Gastroesophageal sphincter (tissue), 4 donors: ENCODE results near the gene PLS3. TPM values are rescaled to one million over a fixed set of nuclear protein-coding genes. Genes with fewer than 3 reads are reported as not detected.

Experiments
- ATAC-seq: fragments of 150-250 bp; one replicate; pipeline ENCODE4 v1.9.1; 2016; ENCODE audit warnings: mild to moderate bottlenecking, moderate library complexity
- H3K27ac ChIP-seq, 4 donors: fragments of 200-600 bp; sonication (generic) in 3 of 4; 1 replicate in 3 of 4; 2 replicates in 1 of 4; pipeline ENCODE4 v1.5.1; 2016 to 2019
- H3K27me3 ChIP-seq: fragments of 200-600 bp; sonication (generic); one replicate; pipeline ENCODE4 v1.5.1; 2019
- H3K36me3 ChIP-seq, 2 donors: fragments of 200-600 bp; sonication (generic); one replicate each; pipeline ENCODE4 v1.5.1; 2019; ENCODE audit warnings: control low read depth in 1 of 2
- H3K4me1 ChIP-seq, 3 donors: fragments of 200-600 bp; sonication (generic); 1 replicate in 2 of 3; 2 replicates in 1 of 3; pipeline ENCODE4 v1.5.1; 2016 to 2019; ENCODE audit warnings: control low read depth in 2 of 3
- H3K4me3 ChIP-seq, 2 donors: fragments of 200-600 bp; sonication (generic); one replicate each; pipeline ENCODE4 v1.5.1; 2019; ENCODE audit warnings: mild to moderate bottlenecking in 1 of 2, moderate library complexity in 1 of 2
- H3K9me3 ChIP-seq, 3 donors: fragments of 200-600 bp; sonication (generic); one replicate each; pipeline ENCODE4 v1.5.1; 2017 to 2019; ENCODE audit warnings: control low read depth in 2 of 3
- CTCF ChIP-seq, 4 experiments: fragments of 200-600 bp in 2 of 4; fragments of 450-650 bp in 2 of 4; sonication (generic) in 1 of 4; IDR thresholded peaks; one replicate each; pipeline ENCODE4 v1.5.1; 2017 to 2019; ENCODE audit warnings: antibody characterized with exemption in 4 of 4, mild to moderate bottlenecking in 2 of 4, moderate library complexity in 2 of 4
- EP300 ChIP-seq: sonication (generic); formaldehyde crosslinking; IDR thresholded peaks from one replicate; pipeline ENCODE4 v1.6.1; 2017; ENCODE audit warnings: antibody characterized with exemption, mild to moderate bottlenecking
- POLR2A ChIP-seq, 2 donors: fragments of 450-650 bp; IDR thresholded peaks; one replicate each; pipeline ENCODE4 v1.6.1; 2017; ENCODE audit warnings: antibody characterized with exemption in 2 of 2, mild to moderate bottlenecking in 2 of 2, moderate library complexity in 1 of 2
- POLR2AphosphoS5 ChIP-seq: sonication (generic); formaldehyde crosslinking; IDR thresholded peaks from one replicate; pipeline ENCODE4 v1.6.1; 2017; ENCODE audit warnings: antibody characterized with exemption
- WGBS, 2 donors: methylation state at CpG; one replicate each; pipeline ENCODE4 v1.1.5; 2018; ENCODE audit warnings: low coverage in 1 of 2; 5-methylcytosine and 5-hydroxymethylcytosine counted together
- total RNA-seq, 4 donors: library from RNA; depleted of rRNA; stranded (reverse); fragments of >200 nt; gene quantifications; one replicate each; pipeline ENCODE4 v1.1.0, GENCODE V29; 2016

Gene PLS3
- total RNA-seq, 4 donors from 2014 or later, result 83.5 to 134 (median 114) TPM

- no peak for ATAC-seq
Measured at GRCh38 chrX:115602308-115602707, 41.3 kb downstream of the PLS3 start.

GRCh38 chrX:115602729-115603389 is 41.9 kb downstream of the PLS3 start:
- TF ChIP-seq POLR2A (IDR thresholded peaks at IDR 0.05), result no peak
- no peak for TF ChIP-seq POLR2AphosphoS5
- TF ChIP-seq EP300, result no peak
- no peak for TF ChIP-seq CTCF (IDR thresholded peaks at IDR 0.05)
- ATAC-seq, result no peak
- Histone ChIP-seq H3K27me3 (no peaks in the 10 kb centered on the region), H3K4me1 (peaks cover 0 to 13% (median 0%) of the 10 kb centered on the region in 3 donors), H3K4me3 (no peak overlapping the region), H3K27ac (peak overlapping the region in 1 of 4 donors; percentile 37), H3K36me3 (no peaks in the 10 kb centered on the region), H3K9me3 (no peaks in the 10 kb centered on the region)
- 47 to 57% methylated on average over 4 of the region's 4 CpGs for WGBS, 2 donors

More at GRCh38 chrX:115602308-115602707, 41.3 kb downstream of the PLS3 start:
- no peak for TF ChIP-seq POLR2A (IDR thresholded peaks at IDR 0.05)
- TF ChIP-seq POLR2AphosphoS5, result no peak
- no peak for TF ChIP-seq EP300
- TF ChIP-seq CTCF (IDR thresholded peaks at IDR 0.05), result no peak
- no peaks in the 10 kb centered on the region for H3K36me3 ChIP-seq
- no peak overlapping the region for H3K4me3 ChIP-seq
- H3K27ac ChIP-seq, result peak overlapping the region in 1 of 4 donors; percentile 37
- peaks cover 0 to 13% (median 0%) of the 10 kb centered on the region in 3 donors for H3K4me1 ChIP-seq
- H3K27me3 ChIP-seq, result no peaks in the 10 kb centered on the region
- no peaks in the 10 kb centered on the region for H3K9me3 ChIP-seq

- Histone ChIP-seq H3K36me3 (no peaks in the 10 kb centered on the region), H3K4me3 (no peak overlapping the region), H3K27me3 (no peaks in the 10 kb centered on the region), H3K4me1 (peaks cover 0 to 6% (median 0%) of the 10 kb centered on the region in 3 donors), H3K9me3 (no peaks in the 10 kb centered on the region), H3K27ac (no peak overlapping the region)
- TF ChIP-seq EP300 (no peak), CTCF (IDR thresholded peaks at IDR 0.05) (no peak), POLR2A (IDR thresholded peaks at IDR 0.05) (no peak), POLR2AphosphoS5 (no peak)
- 79 to 100% methylated on average over 2 of the region's 2 CpGs for WGBS, 2 donors
- no peak for ATAC-seq
Measured at GRCh38 chrX:115603534-115604074, 42.6 kb downstream of the PLS3 start.

- Histone ChIP-seq H3K27me3 (no peaks in the 10 kb centered on the region), H3K4me1 (peaks cover 0 to 8% (median 0%) of the 10 kb centered on the region in 3 donors), H3K9me3 (no peaks in the 10 kb centered on the region), H3K36me3 (no peaks in the 10 kb centered on the region), H3K4me3 (no peak overlapping the region), H3K27ac (no peak overlapping the region)
- no peak for TF ChIP-seq POLR2A (IDR thresholded peaks at IDR 0.05)
- TF ChIP-seq EP300, result no peak
- WGBS, 2 donors, result 31 to 83% methylated on average over 1 to 2 of the region's 5 CpGs
- ATAC-seq, result no peak
Measured at GRCh38 chrX:115606861-115607260, 45.9 kb downstream of the PLS3 start.

GRCh38 chrX:115609621-115610020 is 48.6 kb downstream of the PLS3 start:
- 70 to 88% methylated on average over 1 of the region's 1 CpG for WGBS, 2 donors
- TF ChIP-seq POLR2AphosphoS5 (no peak), EP300 (no peak), CTCF (IDR thresholded peaks at IDR 0.05) (no peak)
- ATAC-seq, result no peak
- H3K9me3 ChIP-seq, result no peaks in the 10 kb centered on the region
- H3K36me3 ChIP-seq, result no peaks in the 10 kb centered on the region
- H3K4me3 ChIP-seq, result no peak overlapping the region
- H3K27me3 ChIP-seq, result no peaks in the 10 kb centered on the region
- H3K4me1 ChIP-seq, result peaks cover 0 to 36% (median 0%) of the 10 kb centered on the region in 3 donors
- no peak overlapping the region for H3K27ac ChIP-seq
